ENCODE data around the gene MED26. TPM values are rescaled to one million over a fixed set of nuclear protein-coding genes. Genes with fewer than 3 reads are reported as not detected.

MED26 gene
- total and polyA plus RNA-seq, 2 of the 13 experiments (the other 11 are each of a cell fraction or from before 2014, with no cell fraction given) = 3.5 to 3.8 TPM

DNA sequence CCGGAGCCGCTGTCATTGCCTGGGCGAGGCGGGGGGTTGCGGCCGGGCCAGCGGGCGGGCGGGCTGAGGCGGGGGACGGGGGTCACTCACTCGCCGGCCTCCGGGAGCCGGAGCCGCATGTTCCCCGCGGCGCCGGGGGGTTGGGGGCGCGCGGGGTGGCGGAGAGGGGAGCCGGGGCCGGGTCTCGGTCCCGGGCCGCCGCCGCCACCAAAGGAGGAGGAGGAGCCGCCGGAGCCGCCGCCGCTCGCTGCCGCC lies 149 bp downstream of the MED26 start:
- ChIA-PET POLR2A (interaction anchor here (1.0 kb wide), 1 partner anchor 430 kb away, joined by 3 read pairs; the partner anchor contains the start of gene AP1M1), CTCF (ENCODE audit: low intra/inter-chr PET ratio, low total read pairs) (no interaction called here)
- Histone ChIP-seq H3K27me3 (ENCODE audit: control insufficient read depth in 1 of 2, insufficient read depth in 2 of 2, low read length in 2 of 2) (no peaks in the 10 kb centered on the region; a peak in 1 of 5 replicates), H3K9ac (ENCODE audit: insufficient read depth, low read depth, low read length) (peak overlapping the region; percentile 96), H4K20me1 (ENCODE audit: insufficient read depth, low read length) (peaks cover 6% of the 10 kb centered on the region), H3K27ac (ENCODE audit: extremely low read length, insufficient read depth, low read length) (peak overlapping the region; percentile 61), H3K4me2 (ENCODE audit: low read depth, low read length) (peak overlapping the region; percentile 90), H3K9me3 (ENCODE audit: low read length) (no peaks in the 10 kb centered on the region), H3K79me2 (ENCODE audit: insufficient read depth, low read length) (peaks cover 48% of the 10 kb centered on the region), H2AFZ (ENCODE audit: low read length) (no peak overlapping the region), H3K4me1 (ENCODE audit: insufficient read depth, low read length) (peaks cover 48% of the 10 kb centered on the region), H3K4me3 (replicated peaks in 1 of 3; ENCODE audit: insufficient read depth in 1 of 3, low read depth in 2 of 3, low read length in 3 of 3) (peak overlapping the region; percentile 84 to 98 (median 97); a peak in 5 of 6 replicates), H3K36me3 (replicated peaks in 1 of 2; ENCODE audit: control insufficient read depth in 1 of 2, insufficient read depth in 2 of 2, low read length in 2 of 2) (peaks cover 4 to 33% of the 10 kb centered on the region in 2 experiments; a peak in 2 of 5 replicates)
- BruUV-seq (replicated peaks) = no TSS peak
- FAIRE-seq (no peak), DNase-seq (ENCODE audit: low spot score) (no peak), ATAC-seq (peak; percentile 9; the same call in 2 of the 3 replicates)
- TF ChIP-seq, protein P1, sequence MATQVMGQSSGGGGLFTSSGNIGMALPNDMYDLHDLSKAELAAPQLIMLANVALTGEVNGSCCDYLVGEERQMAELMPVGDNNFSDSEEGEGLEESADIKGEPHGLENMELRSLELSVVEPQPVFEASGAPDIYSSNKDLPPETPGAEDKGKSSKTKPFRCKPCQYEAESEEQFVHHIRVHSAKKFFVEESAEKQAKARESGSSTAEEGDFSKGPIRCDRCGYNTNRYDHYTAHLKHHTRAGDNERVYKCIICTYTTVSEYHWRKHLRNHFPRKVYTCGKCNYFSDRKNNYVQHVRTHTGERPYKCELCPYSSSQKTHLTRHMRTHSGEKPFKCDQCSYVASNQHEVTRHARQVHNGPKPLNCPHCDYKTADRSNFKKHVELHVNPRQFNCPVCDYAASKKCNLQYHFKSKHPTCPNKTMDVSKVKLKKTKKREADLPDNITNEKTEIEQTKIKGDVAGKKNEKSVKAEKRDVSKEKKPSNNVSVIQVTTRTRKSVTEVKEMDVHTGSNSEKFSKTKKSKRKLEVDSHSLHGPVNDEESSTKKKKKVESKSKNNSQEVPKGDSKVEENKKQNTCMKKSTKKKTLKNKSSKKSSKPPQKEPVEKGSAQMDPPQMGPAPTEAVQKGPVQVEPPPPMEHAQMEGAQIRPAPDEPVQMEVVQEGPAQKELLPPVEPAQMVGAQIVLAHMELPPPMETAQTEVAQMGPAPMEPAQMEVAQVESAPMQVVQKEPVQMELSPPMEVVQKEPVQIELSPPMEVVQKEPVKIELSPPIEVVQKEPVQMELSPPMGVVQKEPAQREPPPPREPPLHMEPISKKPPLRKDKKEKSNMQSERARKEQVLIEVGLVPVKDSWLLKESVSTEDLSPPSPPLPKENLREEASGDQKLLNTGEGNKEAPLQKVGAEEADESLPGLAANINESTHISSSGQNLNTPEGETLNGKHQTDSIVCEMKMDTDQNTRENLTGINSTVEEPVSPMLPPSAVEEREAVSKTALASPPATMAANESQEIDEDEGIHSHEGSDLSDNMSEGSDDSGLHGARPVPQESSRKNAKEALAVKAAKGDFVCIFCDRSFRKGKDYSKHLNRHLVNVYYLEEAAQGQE (IDR thresholded peaks at IDR 0.05; ENCODE audit: borderline replicate concordance in 1 of 2, low read depth in 1 of 2, low read length in 2 of 2) = 0 out of 4 replicates have a peak, but pooled peaks of 1 of the 2 experiments have one; percentile 18
- TF ChIP-seq ARID2 (CRISPR knock-in tag; IDR thresholded peaks at IDR 0.05; ENCODE audit: borderline replicate concordance) (0 out of 2 replicates have a peak, but pooled peaks have one; percentile 52), IRX3 (CRISPR knock-in tag; IDR thresholded peaks at IDR 0.05; ENCODE audit: borderline replicate concordance, low read depth) (0 out of 2 replicates have a peak, but pooled peaks have one; percentile 67), KDM5A (IDR thresholded peaks at IDR 0.05; ENCODE audit: borderline replicate concordance, low read length) (0 out of 2 replicates have a peak, but pooled peaks have one; percentile 60), NAIF1 (CRISPR knock-in tag; IDR thresholded peaks at IDR 0.05; ENCODE audit: borderline replicate concordance) (0 out of 2 replicates have a peak, but pooled peaks have one; percentile 7), ZNF441 (CRISPR knock-in tag; IDR thresholded peaks at IDR 0.05; ENCODE audit: borderline replicate concordance) (0 out of 2 replicates have a peak, but pooled peaks have one; percentile 6), RAD21 (CRISPR knock-in tag; IDR thresholded peaks at IDR 0.05) (peak; percentile 29; the same call in 1 of the 2 replicates), PITX1 (CRISPR knock-in tag; IDR thresholded peaks at IDR 0.05) (no peak), ARHGAP35 (CRISPR knock-in tag; IDR thresholded peaks at IDR 0.05; ENCODE audit: borderline replicate concordance) (0 out of 2 replicates have a peak, but pooled peaks have one; percentile 14)
- TF ChIP-seq, protein P2, sequence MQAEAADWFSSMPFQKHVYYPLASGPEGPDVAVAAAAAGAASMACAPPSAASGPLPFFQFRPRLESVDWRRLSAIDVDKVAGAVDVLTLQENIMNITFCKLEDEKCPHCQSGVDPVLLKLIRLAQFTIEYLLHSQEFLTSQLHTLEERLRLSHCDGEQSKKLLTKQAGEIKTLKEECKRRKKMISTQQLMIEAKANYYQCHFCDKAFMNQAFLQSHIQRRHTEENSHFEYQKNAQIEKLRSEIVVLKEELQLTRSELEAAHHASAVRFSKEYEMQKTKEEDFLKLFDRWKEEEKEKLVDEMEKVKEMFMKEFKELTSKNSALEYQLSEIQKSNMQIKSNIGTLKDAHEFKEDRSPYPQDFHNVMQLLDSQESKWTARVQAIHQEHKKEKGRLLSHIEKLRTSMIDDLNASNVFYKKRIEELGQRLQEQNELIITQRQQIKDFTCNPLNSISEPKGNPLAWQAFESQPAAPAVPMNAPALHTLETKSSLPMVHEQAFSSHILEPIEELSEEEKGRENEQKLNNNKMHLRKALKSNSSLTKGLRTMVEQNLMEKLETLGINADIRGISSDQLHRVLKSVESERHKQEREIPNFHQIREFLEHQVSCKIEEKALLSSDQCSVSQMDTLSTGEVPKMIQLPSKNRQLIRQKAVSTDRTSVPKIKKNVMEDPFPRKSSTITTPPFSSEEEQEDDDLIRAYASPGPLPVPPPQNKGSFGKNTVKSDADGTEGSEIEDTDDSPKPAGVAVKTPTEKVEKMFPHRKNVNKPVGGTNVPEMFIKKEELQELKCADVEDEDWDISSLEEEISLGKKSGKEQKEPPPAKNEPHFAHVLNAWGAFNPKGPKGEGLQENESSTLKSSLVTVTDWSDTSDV (CRISPR knock-in tag; IDR thresholded peaks at IDR 0.05) = no peak
- TF ChIP-seq, protein P3, sequence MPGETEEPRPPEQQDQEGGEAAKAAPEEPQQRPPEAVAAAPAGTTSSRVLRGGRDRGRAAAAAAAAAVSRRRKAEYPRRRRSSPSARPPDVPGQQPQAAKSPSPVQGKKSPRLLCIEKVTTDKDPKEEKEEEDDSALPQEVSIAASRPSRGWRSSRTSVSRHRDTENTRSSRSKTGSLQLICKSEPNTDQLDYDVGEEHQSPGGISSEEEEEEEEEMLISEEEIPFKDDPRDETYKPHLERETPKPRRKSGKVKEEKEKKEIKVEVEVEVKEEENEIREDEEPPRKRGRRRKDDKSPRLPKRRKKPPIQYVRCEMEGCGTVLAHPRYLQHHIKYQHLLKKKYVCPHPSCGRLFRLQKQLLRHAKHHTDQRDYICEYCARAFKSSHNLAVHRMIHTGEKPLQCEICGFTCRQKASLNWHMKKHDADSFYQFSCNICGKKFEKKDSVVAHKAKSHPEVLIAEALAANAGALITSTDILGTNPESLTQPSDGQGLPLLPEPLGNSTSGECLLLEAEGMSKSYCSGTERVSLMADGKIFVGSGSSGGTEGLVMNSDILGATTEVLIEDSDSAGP (CRISPR knock-in tag; IDR thresholded peaks at IDR 0.05; ENCODE audit: borderline replicate concordance) = peak; percentile 2; the same call in 1 of the 2 replicates
- in situ Hi-C loops (cut with HindIII; ENCODE audit: extremely low pct_ligation_motif_present, low pct_unique_long_range_greater_than_20kb) (loop anchor here (5.0 kb wide), 1 partner anchor 56 kb away; the partner anchor contains the start of gene SLC35E1), intact Hi-C loops (cut with micrococcal nuclease; ENCODE audit: unreplicated experiment) (loop anchor here (5.0 kb wide), 1 partner anchor 56 kb away; the partner anchor contains the start of gene SLC35E1)
- WGBS (ENCODE audit: low lambda C conversion rate) = 0% methylated on average over 4 of the region's 38 CpGs
